Stimulated activated effector memory CD8-positive, alpha-beta T cell treated with anti-CD3 and anti-CD28 coated beads, Interleukin-12 subunit alpha, Interleukin-12 subunit beta, amount 100 ng/mL, for 72 hours (primary cell): Measurements from ENCODE around the gene DUS3L.

Experiments
- ATAC-seq: fragments of 150-1000 bp; cut with Tn5 transposase; 2 replicates; pipeline ENCODE4 v1.10.0; 2021
- DNase-seq, 2 donors: peaks; one replicate each; pipeline ENCODE4 v3.0.0; 2021 to 2022; ENCODE audit warnings: low spot score in 2 of 2
- H3K27ac Mint-ChIP-seq: one replicate; pipeline ENCODE4 v1.8.0; 2022; ENCODE audit warnings: mild to moderate bottlenecking, mixed read lengths
- H3K36me3 Mint-ChIP-seq: one replicate; pipeline ENCODE4 v1.8.0; 2022; ENCODE audit warnings: mild to moderate bottlenecking, mixed read lengths
- H3K4me1 Mint-ChIP-seq: one replicate; pipeline ENCODE4 v1.8.0; 2022; ENCODE audit warnings: mixed read lengths
- H3K4me3 Mint-ChIP-seq: one replicate; pipeline ENCODE4 v1.8.0; 2022; ENCODE audit warnings: mild to moderate bottlenecking, mixed read lengths
- H3K9me3 Mint-ChIP-seq: one replicate; pipeline ENCODE4 v1.8.0; 2022; ENCODE audit warnings: mixed read lengths

Gene DUS3L

GRCh38 chr19:5790559-5791520 lies at the start of gene DUS3L:
Gene DUS3L, minus strand, starts transcription at chr19:5791163. Its CDS starts 22 bp downstream, at chr19:5791141.
- H3K4me1 Mint-ChIP-seq = peaks cover 27% of the 10 kb centered on the region
- peak within 1 kb of the TSS; percentile 99 for H3K27ac Mint-ChIP-seq
- ATAC-seq = peak; percentile 97
- peak; percentile 90 to 98 for DNase-seq
- peak within 1 kb of the TSS; percentile 94 for H3K4me3 Mint-ChIP-seq
- peaks cover 55% of the 10 kb centered on the region for H3K36me3 Mint-ChIP-seq
- H3K9me3 Mint-ChIP-seq = no peaks in the 10 kb centered on the region

- H3K4me3 Mint-ChIP-seq = no peak within 1 kb of the TSS
- peak; percentile 14 for ATAC-seq
- DNase-seq = no peak
- peaks cover 8% of the 10 kb centered on the region for H3K4me1 Mint-ChIP-seq
- H3K9me3 Mint-ChIP-seq = no peaks in the 10 kb centered on the region
- H3K27ac Mint-ChIP-seq = no peak within 1 kb of the TSS
- no peaks in the 10 kb centered on the region for H3K36me3 Mint-ChIP-seq
These were observed 48.4 kb upstream of the DUS3L start, which contains the start of gene FUT6 for GRCh38 chr19:5839065-5840017. Gene FUT6, minus strand, starts transcription at chr19:5839702. Its CDS starts 7,135 bp downstream, at chr19:5832567.

GRCh38 chr19:5838353-5839064 lies 47.5 kb upstream of the DUS3L start:
- DNase-seq = no peak
- H3K36me3 Mint-ChIP-seq = no peaks in the 10 kb centered on the region
- no peaks in the 10 kb centered on the region for H3K9me3 Mint-ChIP-seq
- ATAC-seq = no peak
- H3K4me3 Mint-ChIP-seq = no peak overlapping the region
- H3K4me1 Mint-ChIP-seq = peaks cover 8% of the 10 kb centered on the region
- no peak overlapping the region for H3K27ac Mint-ChIP-seq

GRCh38 chr19:5837761-5838352 lies 46.9 kb upstream of the DUS3L start:
- H3K4me3 Mint-ChIP-seq = no peak overlapping the region

GRCh38 chr19:5832527-5833216 lies 41.7 kb upstream of the DUS3L start:
- no peak for DNase-seq
- Mint-ChIP-seq H3K4me3 (no peak overlapping the region), H3K9me3 (no peaks in the 10 kb centered on the region), H3K36me3 (peaks cover 11% of the 10 kb centered on the region), H3K4me1 (peaks cover 5% of the 10 kb centered on the region), H3K27ac (no peak overlapping the region)
- no peak for ATAC-seq

More at GRCh38 chr19:5837761-5838352, 46.9 kb upstream of the DUS3L start:
- Mint-ChIP-seq H3K4me1 (peaks cover 8% of the 10 kb centered on the region), H3K27ac (no peak overlapping the region), H3K36me3 (no peaks in the 10 kb centered on the region), H3K9me3 (no peaks in the 10 kb centered on the region)
- DNase-seq (no peak), ATAC-seq (no peak)

GRCh38 chr19:5832061-5832460 lies 41.1 kb upstream of the DUS3L start:
- H3K9me3 Mint-ChIP-seq = peaks cover 1% of the 10 kb centered on the region
- no peak overlapping the region for H3K27ac Mint-ChIP-seq
- no peak for DNase-seq
- H3K36me3 Mint-ChIP-seq = peaks cover 15% of the 10 kb centered on the region
- H3K4me3 Mint-ChIP-seq = no peak overlapping the region
- H3K4me1 Mint-ChIP-seq = peaks cover 9% of the 10 kb centered on the region
- ATAC-seq = no peak

GRCh38 chr19:5831159-5831558 lies 40.2 kb upstream of the DUS3L start:
- ATAC-seq = no peak
- Mint-ChIP-seq H3K9me3 (peaks cover 2% of the 10 kb centered on the region), H3K4me3 (no peak overlapping the region), H3K36me3 (peaks cover 18% of the 10 kb centered on the region), H3K27ac (no peak overlapping the region), H3K4me1 (peaks cover 13% of the 10 kb centered on the region)
- no peak for DNase-seq

GRCh38 chr19:5829567-5830310 lies 38.8 kb upstream of the DUS3L start:
- Mint-ChIP-seq H3K9me3 (peaks cover 2% of the 10 kb centered on the region), H3K27ac (no peak overlapping the region), H3K36me3 (peaks cover 18% of the 10 kb centered on the region), H3K4me3 (peak overlapping the region; percentile 92), H3K4me1 (peaks cover 13% of the 10 kb centered on the region)
- no peak for DNase-seq
- no peak for ATAC-seq

- H3K9me3 Mint-ChIP-seq = peaks cover 2% of the 10 kb centered on the region
- DNase-seq (no peak), ATAC-seq (no peak)
- H3K36me3 Mint-ChIP-seq = peaks cover 18% of the 10 kb centered on the region
- H3K27ac Mint-ChIP-seq = peak overlapping the region; percentile 98
- H3K4me1 Mint-ChIP-seq = peaks cover 13% of the 10 kb centered on the region
- H3K4me3 Mint-ChIP-seq = peak overlapping the region; percentile 92
These were observed 38.0 kb upstream of the DUS3L start for GRCh38 chr19:5828661-5829566.

GRCh38 chr19:5827891-5828660 lies 37.1 kb upstream of the DUS3L start:
- H3K4me3 Mint-ChIP-seq = peak overlapping the region; percentile 92

GRCh38 chr19:5827342-5827890 lies 36.5 kb upstream of the DUS3L start:
- H3K27ac Mint-ChIP-seq = peak overlapping the region; percentile 85
- H3K9me3 Mint-ChIP-seq = peaks cover 2% of the 10 kb centered on the region
- ATAC-seq = no peak
- peak overlapping the region; percentile 92 for H3K4me3 Mint-ChIP-seq
- DNase-seq = no peak
- H3K4me1 Mint-ChIP-seq = peaks cover 13% of the 10 kb centered on the region
- H3K36me3 Mint-ChIP-seq = peaks cover 18% of the 10 kb centered on the region

More at GRCh38 chr19:5827891-5828660, 37.1 kb upstream of the DUS3L start:
- peak; percentile 85 for ATAC-seq
- Mint-ChIP-seq H3K4me1 (peaks cover 13% of the 10 kb centered on the region), H3K27ac (peak overlapping the region; percentile 98), H3K36me3 (peaks cover 18% of the 10 kb centered on the region), H3K9me3 (peaks cover 2% of the 10 kb centered on the region)
- DNase-seq = peak; percentile 97
